RWPE2 (cell line): ENCODE data around the gene HSD11B1L.
A peak's percentile ranks its signal among the peaks of the same experiment; 100 is the strongest.

ENCODE experiments used
- ATAC-seq: fragments of 200-7000 bp; cut with Tn5 transposase; 3 replicates; pipeline ENCODE4 v1.9.1; 2021; ENCODE audit warnings: low read depth
- DNase-seq: peaks from one replicate; pipeline ENCODE4 v3.0.0-alpha.2; 2020; ENCODE audit warnings: low spot score
- H3K27ac ChIP-seq: fragments of 450-650 bp; 2 replicates; pipeline ENCODE4 v1.5.1; 2017; ENCODE audit warnings: mild to moderate bottlenecking; ENCODE audit not compliant: poor library complexity, severe bottlenecking
- H3K27me3 ChIP-seq: fragments of 250-450 bp; sonication (Bioruptor Pico); 2 replicates; pipeline ENCODE4 v1.5.1; 2021; ENCODE audit warnings: mild to moderate bottlenecking, moderate library complexity; ENCODE audit not compliant: insufficient read depth, poor library complexity, severe bottlenecking
- H3K36me3 ChIP-seq: fragments of 250-450 bp; sonication (Bioruptor Pico); 2 replicates; pipeline ENCODE4 v1.5.1; 2020; ENCODE audit warnings: low read depth, mild to moderate bottlenecking, moderate library complexity
- H3K4me1 ChIP-seq: fragments of 250-450 bp; sonication (Bioruptor Pico); 2 replicates; pipeline ENCODE4 v1.5.1; 2021; ENCODE audit warnings: mild to moderate bottlenecking, moderate library complexity; ENCODE audit not compliant: insufficient read depth, poor library complexity, severe bottlenecking
- H3K4me3 ChIP-seq: fragments of 250-450 bp; sonication (Bioruptor Pico); 2 replicates; pipeline ENCODE4 v1.5.1; 2021; ENCODE audit warnings: mild to moderate bottlenecking, moderate library complexity; ENCODE audit not compliant: severe bottlenecking
- H3K9me3 ChIP-seq: fragments of 250-450 bp; sonication (Bioruptor Pico); 2 replicates; pipeline ENCODE4 v1.5.1; 2021; ENCODE audit warnings: mild to moderate bottlenecking, moderate library complexity; ENCODE audit not compliant: severe bottlenecking
- TF ChIP-seq, protein P1 (sequence below): fragments of 450-650 bp; IDR thresholded peaks from one replicate; pipeline ENCODE4 v1.5.1; 2017; ENCODE audit warnings: mild to moderate bottlenecking, moderate library complexity; ENCODE audit not compliant: poor library complexity, severe bottlenecking

The HSD11B1L gene

DNA sequence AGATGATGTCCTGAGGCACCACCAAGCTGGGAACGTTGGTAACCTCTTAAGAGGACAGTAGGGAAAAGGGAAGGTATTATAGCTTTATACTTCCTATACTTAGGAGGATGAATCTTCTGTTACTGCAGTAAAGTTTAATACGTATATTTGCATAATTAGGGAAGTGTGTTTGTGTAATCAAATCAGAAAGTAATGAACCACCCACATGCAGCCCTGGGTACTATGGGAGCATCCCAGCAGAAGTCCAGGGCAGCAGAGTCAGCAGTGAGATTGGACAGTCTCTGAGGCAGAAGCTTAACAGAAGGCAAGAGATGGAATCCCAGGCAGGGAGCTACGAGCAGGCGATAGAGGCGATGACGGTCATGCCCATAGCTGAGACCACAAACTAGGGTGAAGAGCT is 45.4 kb upstream of the HSD11B1L start:
- TF ChIP-seq, protein P1, sequence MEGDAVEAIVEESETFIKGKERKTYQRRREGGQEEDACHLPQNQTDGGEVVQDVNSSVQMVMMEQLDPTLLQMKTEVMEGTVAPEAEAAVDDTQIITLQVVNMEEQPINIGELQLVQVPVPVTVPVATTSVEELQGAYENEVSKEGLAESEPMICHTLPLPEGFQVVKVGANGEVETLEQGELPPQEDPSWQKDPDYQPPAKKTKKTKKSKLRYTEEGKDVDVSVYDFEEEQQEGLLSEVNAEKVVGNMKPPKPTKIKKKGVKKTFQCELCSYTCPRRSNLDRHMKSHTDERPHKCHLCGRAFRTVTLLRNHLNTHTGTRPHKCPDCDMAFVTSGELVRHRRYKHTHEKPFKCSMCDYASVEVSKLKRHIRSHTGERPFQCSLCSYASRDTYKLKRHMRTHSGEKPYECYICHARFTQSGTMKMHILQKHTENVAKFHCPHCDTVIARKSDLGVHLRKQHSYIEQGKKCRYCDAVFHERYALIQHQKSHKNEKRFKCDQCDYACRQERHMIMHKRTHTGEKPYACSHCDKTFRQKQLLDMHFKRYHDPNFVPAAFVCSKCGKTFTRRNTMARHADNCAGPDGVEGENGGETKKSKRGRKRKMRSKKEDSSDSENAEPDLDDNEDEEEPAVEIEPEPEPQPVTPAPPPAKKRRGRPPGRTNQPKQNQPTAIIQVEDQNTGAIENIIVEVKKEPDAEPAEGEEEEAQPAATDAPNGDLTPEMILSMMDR = no peak
- H3K27me3 ChIP-seq = no peaks in the 10 kb centered on the region
- H3K36me3 ChIP-seq = peaks cover 34% of the 10 kb centered on the region
- DNase-seq (no peak), ATAC-seq (no peak)
- H3K4me1 ChIP-seq = no peaks in the 10 kb centered on the region
- no peak overlapping the region for H3K4me3 ChIP-seq
- H3K27ac ChIP-seq = no peak overlapping the region
- H3K9me3 ChIP-seq = no peaks in the 10 kb centered on the region

DNA sequence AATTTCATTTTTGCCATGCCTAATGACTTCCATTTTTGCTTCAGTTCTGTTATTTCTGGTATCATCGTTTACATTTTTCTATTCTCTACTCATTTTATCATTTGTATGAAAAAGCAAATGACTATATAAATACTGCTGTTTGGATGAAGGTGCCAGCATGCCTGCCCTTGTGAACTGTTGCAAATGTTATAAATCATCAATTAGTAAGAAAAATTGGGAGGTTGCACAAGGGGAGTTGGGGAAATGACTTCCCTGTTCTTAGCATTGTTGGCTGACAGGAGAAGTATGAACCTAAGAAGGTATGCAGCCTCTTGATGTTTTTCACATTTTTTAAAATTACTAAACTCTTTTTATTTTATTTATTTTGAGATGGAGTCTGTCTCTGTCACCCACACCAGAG is 42.9 kb upstream of the HSD11B1L start:
- peaks cover 37% of the 10 kb centered on the region for H3K36me3 ChIP-seq
- no peak overlapping the region for H3K27ac ChIP-seq
- no peak for DNase-seq
- no peaks in the 10 kb centered on the region for H3K9me3 ChIP-seq
- no peaks in the 10 kb centered on the region for H3K27me3 ChIP-seq
- ATAC-seq = no peak
- TF ChIP-seq, protein P1 = no peak
- no peaks in the 10 kb centered on the region for H3K4me1 ChIP-seq
- no peak overlapping the region for H3K4me3 ChIP-seq

DNA sequence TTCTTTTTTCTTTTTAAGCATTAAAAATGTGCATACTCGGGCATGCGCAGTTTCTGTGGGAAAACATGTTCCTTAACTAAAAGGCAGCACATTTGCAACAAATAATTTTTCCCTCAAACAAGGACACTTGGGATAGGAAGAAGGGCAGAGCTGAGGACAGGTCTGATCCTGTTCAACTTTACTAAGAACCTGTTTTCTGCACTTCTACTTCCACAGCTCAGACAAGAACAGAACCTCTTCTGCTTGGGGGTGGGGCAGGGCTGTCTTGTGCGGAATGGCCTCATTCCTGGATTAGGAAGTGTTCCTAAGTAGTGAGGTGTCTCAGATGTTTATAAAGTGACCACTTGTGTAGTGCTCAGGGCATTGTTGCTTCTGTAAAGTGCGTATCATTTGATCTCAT is 39.7 kb upstream of the HSD11B1L start:
- Histone ChIP-seq H3K4me3 (no peak overlapping the region), H3K4me1 (no peaks in the 10 kb centered on the region), H3K9me3 (no peaks in the 10 kb centered on the region), H3K27me3 (no peaks in the 10 kb centered on the region), H3K27ac (no peak overlapping the region), H3K36me3 (peaks cover 61% of the 10 kb centered on the region)
- ATAC-seq (peak; percentile 45; the same call in 1 of the 3 replicates), DNase-seq (no peak)
- TF ChIP-seq, protein P1 = no peak

DNA sequence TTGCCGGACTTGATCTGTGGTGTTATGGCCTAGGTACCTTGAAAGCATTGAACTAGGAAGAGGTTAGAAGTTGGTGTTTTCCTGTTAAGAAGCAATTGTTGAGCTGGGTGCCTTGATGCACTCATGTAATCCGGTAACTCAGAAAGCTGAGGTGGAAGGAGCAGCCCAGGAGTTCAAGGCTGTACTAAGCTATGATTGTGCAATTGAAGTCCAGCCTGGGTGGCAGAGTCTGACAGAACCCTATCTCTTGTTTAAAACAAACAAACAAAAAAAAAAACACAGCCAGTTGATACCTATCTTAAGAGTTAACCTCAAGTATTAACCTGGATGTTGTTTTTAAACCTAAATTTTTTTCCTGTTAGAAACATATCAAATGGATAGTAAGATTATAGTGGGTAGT is 38.6 kb upstream of the HSD11B1L start:
- Histone ChIP-seq H3K4me1 (no peaks in the 10 kb centered on the region), H3K4me3 (no peak overlapping the region), H3K27ac (no peak overlapping the region), H3K36me3 (peaks cover 68% of the 10 kb centered on the region), H3K27me3 (no peaks in the 10 kb centered on the region), H3K9me3 (no peaks in the 10 kb centered on the region)
- no peak for DNase-seq
- TF ChIP-seq, protein P1 = no peak
- no peak for ATAC-seq

DNA sequence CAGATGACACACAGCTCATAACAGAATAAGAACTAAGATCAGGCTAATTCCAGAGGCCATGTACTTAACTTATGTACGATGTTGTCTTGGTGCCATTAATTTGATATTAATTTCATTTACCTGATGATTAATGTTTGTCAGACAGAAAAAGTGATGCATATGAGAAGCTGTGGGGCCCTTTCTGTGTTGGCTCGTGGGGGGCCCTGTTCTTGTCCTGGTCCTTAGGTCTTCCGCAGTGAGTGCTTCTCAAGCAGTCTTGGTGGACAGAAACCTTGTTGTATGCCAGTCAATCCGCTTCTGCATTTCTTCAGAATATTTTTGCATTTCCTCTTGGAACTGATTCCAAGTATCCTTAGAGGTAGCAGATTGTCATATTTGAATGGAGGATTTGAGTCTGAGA is 37.8 kb upstream of the HSD11B1L start:
- Histone ChIP-seq H3K9me3 (no peaks in the 10 kb centered on the region), H3K36me3 (peaks cover 71% of the 10 kb centered on the region), H3K4me1 (no peaks in the 10 kb centered on the region), H3K4me3 (no peak overlapping the region), H3K27me3 (no peaks in the 10 kb centered on the region), H3K27ac (no peak overlapping the region)
- TF ChIP-seq, protein P1 = no peak
- ATAC-seq (no peak), DNase-seq (no peak)
